H1 (cell line): ENCODE data around the gene COX7B2. TPM values are rescaled to one million over a fixed set of nuclear protein-coding genes. Genes with fewer than 3 reads are reported as not detected.

ENCODE experiments used
- CTCF ChIA-PET: fragments of 300-600 bp; sonication (Branson Sonifier 250); formaldehyde crosslinking; loops from one replicate; lab custom pipeline; 2021; ENCODE audit not compliant: partially characterized antibody; lab: Charles Lee
- POLR2A ChIA-PET: fragments of 300-600 bp; sonication (Branson Sonifier 250); formaldehyde crosslinking; loops from one replicate; lab custom pipeline; 2021; ENCODE audit warnings: inconsistent platforms; ENCODE audit not compliant: partially characterized antibody; lab: Charles Lee
- DNase-seq, 2 experiments: peaks; one replicate each; pipeline versions ENCODE4 v3.0.0 to v3.0.0-alpha.2; 2010 to 2022; ENCODE audit warnings: low spot score in 2 of 2, low read depth in 1 of 2, mixed read lengths in 1 of 2
- FAIRE-seq: peaks from 2 replicates; lab custom pipeline; 2011; peaks lifted over from hg19 to GRCh38; lab: Jason Lieb, UNC
- H2AFZ ChIP-seq: 2 replicates; pipeline ENCODE4 v1.8.1; 2012; ENCODE audit warnings: low read length, inconsistent platforms
- H2AK5ac ChIP-seq: 2 replicates; pipeline ENCODE4 v1.6.1; 2013; ENCODE audit warnings: low read depth, low read length
- H2BK120ac ChIP-seq: replicated peaks from 2 replicates; pipeline ENCODE3; 2013; ENCODE audit warnings: low read depth, low read length, inconsistent platforms
- H2BK12ac ChIP-seq: 2 replicates; pipeline ENCODE4 v1.6.1; 2013; ENCODE audit warnings: low read depth, low read length
- H2BK15ac ChIP-seq: 2 replicates; pipeline ENCODE4 v1.6.1; 2013; ENCODE audit warnings: low read length
- H2BK20ac ChIP-seq: 2 replicates; pipeline ENCODE4 v1.6.1; 2013; ENCODE audit warnings: low read length
- H2BK5ac ChIP-seq: 2 replicates; pipeline ENCODE4 v1.6.1; 2013; ENCODE audit warnings: low read depth, low read length
- H3K14ac ChIP-seq: 2 replicates; pipeline ENCODE4 v1.6.1; 2013; ENCODE audit warnings: inconsistent platforms; ENCODE audit not compliant: insufficient read length
- H3K18ac ChIP-seq: 2 replicates; pipeline ENCODE4 v1.6.1; 2013; ENCODE audit warnings: low read length; ENCODE audit errors: extremely low read depth
- H3K23ac ChIP-seq: 2 replicates; pipeline ENCODE4 v1.6.1; 2013; ENCODE audit warnings: inconsistent platforms; ENCODE audit not compliant: insufficient read length
- H3K23me2 ChIP-seq: 2 replicates; pipeline ENCODE4 v1.6.1; 2013; ENCODE audit warnings: low read depth, low read length
- H3K27ac ChIP-seq: 2 replicates; pipeline ENCODE4 v1.6.1; 2011; ENCODE audit warnings: low read depth, low read length, inconsistent platforms
- H3K27me3 ChIP-seq, 4 experiments: replicated peaks in 1 of 4; 1 replicate in 1 of 4; 2 replicates in 3 of 4; pipeline versions ENCODE4 v1.6.1 to v1.8.1; 2011 to 2013; ENCODE audit warnings: low read length in 3 of 4, mild to moderate bottlenecking in 3 of 4, inconsistent platforms in 2 of 4, mixed read lengths in 2 of 4, moderate library complexity in 1 of 4; ENCODE audit not compliant: control insufficient read depth in 3 of 4, insufficient read depth in 3 of 4; ENCODE audit errors: extremely low read depth in 1 of 4
- H3K36me3 ChIP-seq, 4 experiments: 2 replicates each; pipeline versions ENCODE4 v1.6.1 to v1.8.1; 2011 to 2013; ENCODE audit warnings: mild to moderate bottlenecking in 4 of 4, low read length in 3 of 4, moderate library complexity in 2 of 4, control low read depth in 1 of 4, inconsistent platforms in 1 of 4; ENCODE audit not compliant: insufficient read depth in 4 of 4, control insufficient read depth in 2 of 4
- H3K4ac ChIP-seq: replicated peaks from 2 replicates; pipeline ENCODE3; 2013; ENCODE audit warnings: low read length, low read depth, mixed read lengths, inconsistent platforms; ENCODE audit not compliant: insufficient read length
- H3K4me1 ChIP-seq, 4 experiments: replicated peaks in 1 of 4; 1 replicate in 1 of 4; 2 replicates in 3 of 4; pipeline versions ENCODE4 v1.6.1 to v1.8.1; 2011 to 2013; ENCODE audit warnings: low read length in 3 of 4, inconsistent platforms in 2 of 4, mixed read lengths in 1 of 4; ENCODE audit not compliant: insufficient read depth in 4 of 4, control insufficient read depth in 3 of 4
- H3K4me2 ChIP-seq, 2 experiments: 2 replicates each; pipeline versions ENCODE4 v1.6.1 to v1.8.1; 2011 to 2013; ENCODE audit warnings: low read depth in 2 of 2, low read length in 2 of 2, control low read depth in 1 of 2, inconsistent platforms in 1 of 2, mild to moderate bottlenecking in 1 of 2; ENCODE audit not compliant: insufficient read depth in 1 of 2
- H3K4me3 ChIP-seq, 4 experiments: fragments of 200-600, 300-600 bp in 1 of 4; sonication (generic), shearing (Covaris generic), sonication (Bioruptor Twin) in 1 of 4; 2 replicates each; pipeline versions ENCODE4 v1.5.1 to v1.8.1; 2011 to 2016; ENCODE audit warnings: low read length in 4 of 4, low read depth in 3 of 4, control low read depth in 2 of 4, inconsistent platforms in 2 of 4, mild to moderate bottlenecking in 2 of 4, mixed read lengths in 1 of 4, moderate library complexity in 1 of 4; ENCODE audit not compliant: insufficient read depth in 2 of 4; ENCODE audit errors: extremely low read depth in 1 of 4
- H3K56ac ChIP-seq: replicated peaks from 2 replicates; pipeline ENCODE3; 2013; ENCODE audit warnings: low read depth, mild to moderate bottlenecking, mixed read lengths, low read length, inconsistent platforms; ENCODE audit not compliant: insufficient read length
- H3K79me1 ChIP-seq: 2 replicates; pipeline ENCODE4 v1.6.1; 2013; ENCODE audit warnings: low read depth, low read length, control low read depth
- H3K79me2 ChIP-seq, 2 experiments: 2 replicates each; pipeline versions ENCODE4 v1.6.1 to v1.8.1; 2012 to 2013; ENCODE audit warnings: low read length in 2 of 2, mild to moderate bottlenecking in 2 of 2, inconsistent platforms in 1 of 2; ENCODE audit not compliant: insufficient read depth in 2 of 2, control insufficient read depth in 1 of 2
- H3K9ac ChIP-seq, 4 experiments: replicated peaks in 1 of 4; 1 replicate in 1 of 4; 2 replicates in 3 of 4; pipeline versions ENCODE4 v1.6.1 to v1.8.1; 2011 to 2013; ENCODE audit warnings: low read depth in 3 of 4, low read length in 3 of 4, control low read depth in 2 of 4, mild to moderate bottlenecking in 2 of 4, moderate library complexity in 2 of 4, inconsistent platforms in 1 of 4; ENCODE audit errors: extremely low read depth in 1 of 4
- H3K9me3 ChIP-seq, 2 experiments: 2 replicates each; pipeline versions ENCODE4 v1.6.1 to v1.8.1; 2012 to 2013; ENCODE audit warnings: mild to moderate bottlenecking in 2 of 2, moderate library complexity in 2 of 2, control low read depth in 1 of 2, inconsistent platforms in 1 of 2, low read depth in 1 of 2, low read length in 1 of 2, mixed read lengths in 1 of 2; ENCODE audit not compliant: insufficient read depth in 2 of 2
- H4K20me1 ChIP-seq, 2 experiments: replicated peaks in 1 of 2; 2 replicates each; pipeline versions ENCODE3 to v1.8.1; 2011 to 2013; ENCODE audit warnings: inconsistent platforms in 2 of 2, low read length in 2 of 2, mild to moderate bottlenecking in 1 of 2; ENCODE audit not compliant: insufficient read depth in 2 of 2, control insufficient read depth in 1 of 2
- H4K5ac ChIP-seq: 2 replicates; pipeline ENCODE4 v1.6.1; 2013; ENCODE audit warnings: low read length, low read depth, mixed read lengths, inconsistent platforms; ENCODE audit not compliant: insufficient read length
- H4K8ac ChIP-seq: 2 replicates; pipeline ENCODE4 v1.8.0; 2013; ENCODE audit warnings: mild to moderate bottlenecking, moderate library complexity, low read length, inconsistent platforms; ENCODE audit not compliant: insufficient read depth; ENCODE audit errors: extremely low read depth
- H4K91ac ChIP-seq: replicated peaks from 2 replicates; pipeline ENCODE3; 2013; ENCODE audit warnings: low read length, mixed read lengths, inconsistent platforms; ENCODE audit not compliant: insufficient read length
- ATF2 ChIP-seq: IDR thresholded peaks from 2 replicates; pipeline ENCODE4 v1.6.1; 2012; ENCODE audit warnings: low read length, inconsistent platforms
- CBX5 ChIP-seq: fragments of 300-800, 300-1000 bp; sonication (generic); IDR thresholded peaks from 2 replicates; pipeline ENCODE4 v1.7.1; 2016; ENCODE audit warnings: antibody characterized with exemption, low read length, low read depth
- CHD1 ChIP-seq: IDR thresholded peaks from 2 replicates; pipeline ENCODE4 v1.6.1; 2012; ENCODE audit warnings: low read depth, low read length, improper control_type of control experiment
- CTCF ChIP-seq, 3 experiments: IDR thresholded peaks; 1 replicate in 2 of 3; 2 replicates in 1 of 3; pipeline versions ENCODE4 v1.5.1 to v1.6.1; 2011; ENCODE audit warnings: low read length in 3 of 3, mild to moderate bottlenecking in 3 of 3, inconsistent platforms in 2 of 3, low read depth in 1 of 3, moderate library complexity in 1 of 3; ENCODE audit not compliant: insufficient read depth in 1 of 3; ENCODE audit errors: control extremely low read depth in 1 of 3
- FOSL1 ChIP-seq: IDR thresholded peaks from 2 replicates; pipeline ENCODE4 v1.6.1; 2011; ENCODE audit warnings: mild to moderate bottlenecking, low read depth, low read length, moderate library complexity; ENCODE audit not compliant: insufficient read depth
- NRF1 ChIP-seq: IDR thresholded peaks from 2 replicates; pipeline ENCODE4 v1.6.1; 2011; ENCODE audit warnings: mild to moderate bottlenecking, low read depth, low read length, improper control_type of control experiment
- POU5F1 ChIP-seq: IDR thresholded peaks from 2 replicates; pipeline ENCODE4 v1.6.1; 2011; ENCODE audit warnings: low read depth, mild to moderate bottlenecking, low read length, moderate library complexity
- SIX5 ChIP-seq: IDR thresholded peaks from 2 replicates; pipeline ENCODE4 v1.6.1; 2011; ENCODE audit warnings: mild to moderate bottlenecking, low read depth, low read length
- SP1 ChIP-seq: IDR thresholded peaks from 2 replicates; pipeline ENCODE4 v1.6.1; 2011; ENCODE audit warnings: low read depth, low read length
- WGBS, 2 experiments: shearing (Covaris generic) in 1 of 2; methylation state at CpG; one replicate each; pipeline versions ENCODE4 v1.1.6 to v1.1.7; 2013 to 2015; ENCODE audit warnings: low lambda C conversion rate in 2 of 2, mixed read lengths in 2 of 2, inconsistent platforms in 1 of 2, low coverage in 1 of 2, missing lambda C conversion rate in 1 of 2; ENCODE audit not compliant: insufficient replicate concordance in 2 of 2, insufficient coverage in 1 of 2, insufficient read length in 1 of 2; ENCODE audit errors: extremely low coverage in 1 of 2, missing lambda C conversion rate in 1 of 2; 5-methylcytosine and 5-hydroxymethylcytosine counted together
- polyA plus RNA-seq, 7 experiments: library from polyadenylated mRNA; depleted of rRNA in 3 of 7; stranded (reverse) in 5 of 7; unstranded in 2 of 7; fragments of >200 nt in 5 of 7; fragments of 200-250 nt in 2 of 7; gene quantifications; 1 replicate in 5 of 7; 2 replicates in 1 of 7; 4 replicates in 1 of 7; pipeline versions ENCODE4 v1.2.1 to v1.2.3, GENCODE V29; 2011 to 2013; ENCODE audit warnings: missing spikeins in 2 of 7, mixed read lengths in 2 of 7
- total RNA-seq: library from RNA; stranded (reverse); fragmentation: NEBNext Ultra II Directional; extraction: Animal tissue kit (Norgen Biotek cat#: 25700); gene quantifications from 2 replicates; pipeline ENCODE4 v1.2.1, GENCODE V29; 2021

COX7B2 gene
- total and polyA plus RNA-seq, 2 of the 8 experiments (the other 6 are each of a cell fraction or from before 2014, with no cell fraction given) = not detected

- Histone ChIP-seq H3K79me1 (no peaks in the 10 kb centered on the region), H4K8ac (no peak overlapping the region), H3K56ac (no peak overlapping the region), H2BK20ac (no peak overlapping the region), H3K9me3 (no peaks in the 10 kb centered on the region), H3K36me3 (no peaks in the 10 kb centered on the region), H3K4ac (no peak overlapping the region), H2BK120ac (no peak overlapping the region), H3K23ac (no peak overlapping the region), H3K9ac (no peak overlapping the region), H2AFZ (no peak overlapping the region), H3K23me2 (no peaks in the 10 kb centered on the region), H3K27me3 (no peaks in the 10 kb centered on the region), H2AK5ac (no peak overlapping the region), H2BK12ac (no peak overlapping the region), H2BK15ac (no peak overlapping the region), H3K18ac (no peak overlapping the region), H4K91ac (no peak overlapping the region), H3K4me3 (no peak overlapping the region), H3K27ac (no peak overlapping the region), H2BK5ac (no peak overlapping the region), H4K20me1 (no peaks in the 10 kb centered on the region), H3K14ac (no peak overlapping the region), H4K5ac (no peak overlapping the region), H3K4me1 (no peaks in the 10 kb centered on the region), H3K4me2 (no peak overlapping the region), H3K79me2 (no peaks in the 10 kb centered on the region)
- DNase-seq (no peak), FAIRE-seq (no peak)
- ChIA-PET CTCF (no interaction called here), POLR2A (no interaction called here)
- TF ChIP-seq NRF1 (no peak), SP1 (no peak), CTCF (IDR thresholded peaks at IDR 0.05; ENCODE audit: control extremely low read depth in 1 of 3, insufficient read depth in 1 of 3, low read depth in 1 of 3, low read length in 3 of 3) (no peak), POU5F1 (no peak), CHD1 (no peak), ATF2 (no peak), FOSL1 (no peak), SIX5 (no peak), CBX5 (no peak)
- WGBS, 2 experiments = 83% methylated on average over 3 of the region's 3 CpGs; no CpG with 5 or more reads in 1 of the 2 experiments
Measured at GRCh38 chr4:46730075-46730474, 179.0 kb downstream of the COX7B2 start.
